Omental fat pad (tissue), 4 donors: Measurements from ENCODE around the gene LMAN1. TPM values are rescaled to one million over a fixed set of nuclear protein-coding genes. Genes with fewer than 3 reads are reported as not detected.
A peak's percentile ranks its signal among the peaks of the same experiment; 100 is the strongest.

Experiments
- ATAC-seq: fragments of 150-250 bp; one replicate; pipeline ENCODE4 v1.9.1; 2016; ENCODE audit warnings: mild to moderate bottlenecking, moderate library complexity; ENCODE audit not compliant: low FRiP score
- DNase-seq: peaks from one replicate; pipeline ENCODE4 v3.0.0-alpha.2; 2019; ENCODE audit warnings: low spot score
- total RNA-seq, 4 donors: library from RNA; depleted of rRNA; stranded (reverse); fragments of >200 nt; gene quantifications; one replicate each; pipeline ENCODE4 v1.1.0, GENCODE V29; 2016
- TF ChIP-seq, protein P1 (sequence below), 3 donors: fragments of 450-650 bp; IDR thresholded peaks; one replicate each; pipeline ENCODE4 v1.5.1; 2016 to 2017; ENCODE audit warnings: antibody characterized with exemption in 3 of 3, mild to moderate bottlenecking in 3 of 3, moderate library complexity in 2 of 3

LMAN1 gene
- total RNA-seq, 4 donors from 2014 or later = 78.7 to 100 (median 95.0) TPM

DNA sequence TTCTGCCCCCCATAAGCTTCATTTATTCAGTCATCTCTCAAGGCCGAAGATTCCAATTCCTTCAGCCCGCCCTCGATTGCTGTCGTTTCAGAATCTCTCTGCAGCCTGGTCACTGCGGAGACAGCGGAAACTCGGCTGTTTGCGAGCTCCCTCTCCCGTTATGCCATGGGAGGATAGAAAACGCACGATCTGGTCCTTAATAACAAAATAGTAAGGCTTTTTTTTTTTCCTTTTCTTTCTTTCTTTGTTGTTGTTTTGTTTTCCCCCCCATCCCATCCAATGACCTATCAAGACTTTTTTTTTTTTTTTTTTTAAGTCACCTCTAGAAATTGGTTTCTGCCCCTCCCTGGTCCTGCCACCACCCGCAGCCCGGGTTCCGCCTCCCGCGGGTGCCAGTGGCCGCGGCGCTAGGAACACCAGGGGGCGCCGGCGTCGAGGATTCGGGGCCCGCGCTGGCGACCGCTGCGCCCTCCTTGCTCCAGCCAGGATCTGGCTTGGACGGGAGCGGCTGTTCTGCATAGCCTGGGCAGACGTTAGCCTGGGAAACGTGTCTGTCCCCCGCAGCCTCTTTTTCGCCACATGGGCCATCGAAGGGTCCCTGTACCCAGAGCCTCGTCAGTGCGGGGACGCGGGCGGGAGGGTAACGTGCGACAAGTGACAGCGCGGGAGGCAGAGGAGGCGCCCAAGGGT is 50.7 kb downstream of the LMAN1 start:
- ATAC-seq = peak; percentile 77
- DNase-seq = peak; percentile 58
- TF ChIP-seq, protein P1, sequence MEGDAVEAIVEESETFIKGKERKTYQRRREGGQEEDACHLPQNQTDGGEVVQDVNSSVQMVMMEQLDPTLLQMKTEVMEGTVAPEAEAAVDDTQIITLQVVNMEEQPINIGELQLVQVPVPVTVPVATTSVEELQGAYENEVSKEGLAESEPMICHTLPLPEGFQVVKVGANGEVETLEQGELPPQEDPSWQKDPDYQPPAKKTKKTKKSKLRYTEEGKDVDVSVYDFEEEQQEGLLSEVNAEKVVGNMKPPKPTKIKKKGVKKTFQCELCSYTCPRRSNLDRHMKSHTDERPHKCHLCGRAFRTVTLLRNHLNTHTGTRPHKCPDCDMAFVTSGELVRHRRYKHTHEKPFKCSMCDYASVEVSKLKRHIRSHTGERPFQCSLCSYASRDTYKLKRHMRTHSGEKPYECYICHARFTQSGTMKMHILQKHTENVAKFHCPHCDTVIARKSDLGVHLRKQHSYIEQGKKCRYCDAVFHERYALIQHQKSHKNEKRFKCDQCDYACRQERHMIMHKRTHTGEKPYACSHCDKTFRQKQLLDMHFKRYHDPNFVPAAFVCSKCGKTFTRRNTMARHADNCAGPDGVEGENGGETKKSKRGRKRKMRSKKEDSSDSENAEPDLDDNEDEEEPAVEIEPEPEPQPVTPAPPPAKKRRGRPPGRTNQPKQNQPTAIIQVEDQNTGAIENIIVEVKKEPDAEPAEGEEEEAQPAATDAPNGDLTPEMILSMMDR (IDR thresholded peaks at IDR 0.05) = peak in 2 of 3 donors; percentile 32 to 42

DNA sequence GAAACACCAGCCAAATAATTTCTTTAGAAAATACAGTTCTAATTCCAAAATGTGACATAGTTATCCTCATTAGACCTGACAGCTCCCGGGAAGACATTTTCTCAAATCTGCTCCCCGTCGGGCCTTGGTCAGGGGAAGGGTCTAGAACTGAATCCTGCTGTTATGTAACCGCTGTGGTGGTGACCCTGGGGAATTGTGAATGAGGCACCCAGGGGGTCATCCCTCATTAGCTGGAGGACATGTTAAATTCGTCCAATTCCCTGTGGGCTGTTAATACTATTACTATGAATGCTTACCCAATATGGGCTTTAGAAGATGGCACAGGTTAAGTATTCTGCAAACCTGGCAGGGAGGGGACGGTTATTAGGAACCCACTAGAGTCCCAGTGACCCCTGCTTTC is 52.4 kb downstream of the LMAN1 start:
- ATAC-seq = no peak
- DNase-seq = no peak
- TF ChIP-seq, protein P1 (IDR thresholded peaks at IDR 0.05) = no peak

DNA sequence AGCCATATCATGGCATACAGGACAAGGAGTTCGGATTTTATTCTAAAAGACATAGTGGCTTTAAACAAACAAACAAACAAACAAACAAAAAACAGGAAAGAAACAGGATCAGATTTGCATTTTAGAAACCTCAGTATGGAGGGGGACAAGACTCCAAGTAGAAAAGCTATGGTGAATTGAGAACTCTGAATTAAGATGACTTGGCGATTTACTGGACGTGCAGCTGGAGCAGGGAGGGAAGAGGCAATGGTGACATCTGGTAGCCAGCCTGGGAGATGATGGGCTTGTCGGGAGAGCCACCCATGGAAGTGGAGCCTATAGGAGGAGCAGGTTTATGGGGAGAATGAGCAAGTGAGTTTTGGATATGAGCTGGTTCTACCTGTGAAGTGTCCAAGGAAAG is 53.8 kb downstream of the LMAN1 start:
- ATAC-seq (no peak), DNase-seq (no peak)
- TF ChIP-seq, protein P1 (IDR thresholded peaks at IDR 0.05) = no peak

DNA sequence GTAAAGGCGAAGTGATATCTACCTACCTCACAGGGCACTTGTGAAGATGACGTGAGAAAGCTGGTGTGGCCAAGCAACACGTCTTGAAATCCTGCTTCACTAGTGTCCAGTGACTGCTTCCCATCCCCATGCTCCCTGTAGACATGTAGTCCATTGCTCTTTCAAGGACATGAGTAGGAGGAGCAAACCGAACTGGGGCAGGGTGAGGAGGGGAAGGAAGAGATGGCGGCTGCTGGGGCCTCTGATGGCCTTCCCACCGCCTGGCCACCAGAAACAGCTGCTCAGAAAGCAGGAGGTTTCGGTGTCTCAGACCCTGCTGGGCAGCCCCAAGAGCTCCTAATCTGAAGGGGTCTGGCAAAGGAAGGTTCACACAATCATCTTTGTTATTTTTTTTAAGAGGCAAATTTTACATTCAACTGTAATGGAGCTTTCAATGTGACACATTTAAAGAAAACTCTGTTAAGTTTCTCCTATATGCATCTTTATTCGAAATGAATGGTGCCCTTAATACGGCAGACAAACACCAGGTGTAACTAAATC is 55.3 kb downstream of the LMAN1 start:
- no peak for ATAC-seq

DNA sequence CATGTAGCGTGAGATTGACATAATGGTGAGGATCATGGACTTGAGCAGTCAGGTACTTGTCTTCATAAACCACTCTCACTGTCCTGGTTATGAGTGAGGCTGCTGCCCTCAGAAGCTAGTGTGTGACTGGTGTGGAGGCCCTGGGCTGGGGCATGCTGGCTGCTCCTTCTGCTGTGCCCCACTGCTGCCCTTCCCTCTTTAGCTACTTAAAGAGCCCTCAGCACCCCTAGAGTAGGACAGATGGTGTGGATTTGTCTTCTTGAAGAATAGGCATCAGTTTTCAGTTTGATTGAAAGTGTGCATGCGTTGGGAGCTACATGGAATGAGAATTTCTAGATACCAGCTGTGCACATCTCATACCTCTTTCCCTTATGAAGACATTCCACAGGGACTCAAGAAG is 56.1 kb downstream of the LMAN1 start:
- DNase-seq (no peak), ATAC-seq (no peak)
- TF ChIP-seq, protein P1 (IDR thresholded peaks at IDR 0.05) = no peak

More for the DNA sequence above, 55.3 kb downstream of the LMAN1 start:
- DNase-seq = no peak
- TF ChIP-seq, protein P1 (IDR thresholded peaks at IDR 0.05) = no peak

DNA sequence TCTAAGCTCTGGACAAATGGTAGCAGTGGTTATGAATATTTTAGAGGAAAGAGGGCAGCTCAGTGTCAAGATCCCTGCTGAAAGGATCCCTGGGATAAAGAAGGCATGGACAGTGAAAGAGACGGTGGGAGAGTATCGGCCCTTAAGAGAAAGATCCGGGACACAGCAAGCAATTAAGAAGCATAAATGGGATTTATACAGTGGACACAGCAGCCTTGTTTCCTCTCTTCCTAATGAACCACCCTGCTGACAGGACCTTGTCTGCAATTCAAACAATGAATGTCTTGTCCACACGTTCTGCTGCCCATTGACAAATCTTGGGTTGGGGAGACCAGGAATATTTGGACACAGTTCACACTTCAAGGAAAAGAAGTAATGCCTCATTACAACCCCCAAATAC is 57.1 kb downstream of the LMAN1 start:
- ATAC-seq = no peak
- no peak for DNase-seq
- TF ChIP-seq, protein P1 (IDR thresholded peaks at IDR 0.05) = no peak
